Measurements from ENCODE around the gene TEKT1. TPM values are rescaled to one million over a fixed set of nuclear protein-coding genes. Genes with fewer than 3 reads are reported as not detected.
"Not testable (repeated sequence)": the region's sequence is repeated elsewhere in the genome, so short reads cannot be mapped to it uniquely, and the experiment has no call there.

TEKT1 gene
- total and polyA plus RNA-seq, 8 donors, result 1.4 to 13.6 (median 6.6) TPM; not detected in 1

GRCh38 chr17:6843241-6843880 lies 11.8 kb upstream of the TEKT1 start:
- DNase-seq, result peak in 2 of 4 donors; percentile 46 to 58
- Histone ChIP-seq H3K36me3 (no peaks in the 10 kb centered on the region), H3K4me3 (no peak overlapping the region), H3K27ac (no peak overlapping the region), H3K9me3 (no peaks in the 10 kb centered on the region), H3K4me1 (no peaks in the 10 kb centered on the region), H3K27me3 (peaks cover 20 to 40% of the 10 kb centered on the region in 2 donors)
- peak; percentile 53 to 54 for TF ChIP-seq CTCF (IDR thresholded peaks at IDR 0.05)
- peak; percentile 80 for ATAC-seq
- intact Hi-C loops (cut with DNase I), result no loop called here

GRCh38 chr17:6841769-6842168 lies 10.2 kb upstream of the TEKT1 start:
- H3K4me3 ChIP-seq; H3K36me3 ChIP-seq; intact Hi-C loops (cut with DNase I); ATAC-seq; H3K4me1 ChIP-seq; H3K9me3 ChIP-seq; H3K27ac ChIP-seq; DNase-seq: not testable (repeated sequence)
- peaks cover 21 to 56% of the 10 kb centered on the region in 2 donors for H3K27me3 ChIP-seq

- DNase-seq (no peak), ATAC-seq (no peak)
- Histone ChIP-seq H3K27ac (no peak overlapping the region), H3K4me3 (no peak overlapping the region), H3K4me1 (peaks cover 0 to 8% of the 10 kb centered on the region in 2 donors), H3K36me3 (no peaks in the 10 kb centered on the region), H3K9me3 (no peaks in the 10 kb centered on the region), H3K27me3 (peaks cover 42 to 79% of the 10 kb centered on the region in 2 donors)
- intact Hi-C loops (cut with DNase I), result no loop called here
- no peak for TF ChIP-seq CTCF (IDR thresholded peaks at IDR 0.05)
Observed at GRCh38 chr17:6830383-6830986, 1.0 kb downstream of the TEKT1 start.

- intact Hi-C loops (cut with DNase I), result no loop called here
- ATAC-seq, result peak; percentile 26
- no peak for TF ChIP-seq CTCF (IDR thresholded peaks at IDR 0.05)
- peaks cover 0 to 8% of the 10 kb centered on the region in 2 donors for H3K27me3 ChIP-seq
- no peak overlapping the region for H3K4me3 ChIP-seq
- no peak for DNase-seq
- no peak overlapping the region for H3K27ac ChIP-seq
- H3K9me3 ChIP-seq, result no peaks in the 10 kb centered on the region
- no peaks in the 10 kb centered on the region for H3K4me1 ChIP-seq
- no peaks in the 10 kb centered on the region for H3K36me3 ChIP-seq
Observed at GRCh38 chr17:6823011-6823442, 8.5 kb downstream of the TEKT1 start.

- Histone ChIP-seq H3K36me3 (no peaks in the 10 kb centered on the region), H3K4me1 (no peaks in the 10 kb centered on the region), H3K9me3 (no peaks in the 10 kb centered on the region), H3K27me3 (no peaks in the 10 kb centered on the region), H3K27ac (no peak overlapping the region), H3K4me3 (no peak overlapping the region)
- no peak for DNase-seq
- no peak for ATAC-seq
- TF ChIP-seq CTCF (IDR thresholded peaks at IDR 0.05), result no peak
- intact Hi-C loops (cut with DNase I), result no loop called here
Observed at GRCh38 chr17:6818938-6819337, 12.6 kb downstream of the TEKT1 start.

GRCh38 chr17:6816368-6816767 lies 15.2 kb downstream of the TEKT1 start:
- DNase-seq; H3K9me3 ChIP-seq; H3K4me1 ChIP-seq; H3K27ac ChIP-seq; H3K36me3 ChIP-seq; intact Hi-C loops (cut with DNase I); H3K4me3 ChIP-seq; ATAC-seq: not testable (repeated sequence)
- peaks cover 0 to 10% of the 10 kb centered on the region in 2 donors for H3K27me3 ChIP-seq

Measured in left lung (tissue), 10 donors.